A673 (cell line): ENCODE measurements around the gene DNM1.

Experiments used
- EZH2 ChIP-seq: fragments of 200-600 bp; sonication (generic); IDR thresholded peaks from 2 replicates; pipeline ENCODE4 v1.6.1; 2017; ENCODE audit warnings: borderline replicate concordance, low read depth, mild to moderate bottlenecking, mixed read lengths, antibody characterized with exemption, low read length; ENCODE audit not compliant: poor library complexity, severe bottlenecking
- TF ChIP-seq, protein P1 (sequence below): fragments of 300-800, 200-600 bp; sonication (generic); conservative IDR thresholded peaks from 2 replicates; pipeline ENCODE4 v1.5.1; 2017; ENCODE audit warnings: low read depth, mild to moderate bottlenecking, antibody characterized with exemption, low read length, moderate library complexity, mixed read lengths

DNA sequence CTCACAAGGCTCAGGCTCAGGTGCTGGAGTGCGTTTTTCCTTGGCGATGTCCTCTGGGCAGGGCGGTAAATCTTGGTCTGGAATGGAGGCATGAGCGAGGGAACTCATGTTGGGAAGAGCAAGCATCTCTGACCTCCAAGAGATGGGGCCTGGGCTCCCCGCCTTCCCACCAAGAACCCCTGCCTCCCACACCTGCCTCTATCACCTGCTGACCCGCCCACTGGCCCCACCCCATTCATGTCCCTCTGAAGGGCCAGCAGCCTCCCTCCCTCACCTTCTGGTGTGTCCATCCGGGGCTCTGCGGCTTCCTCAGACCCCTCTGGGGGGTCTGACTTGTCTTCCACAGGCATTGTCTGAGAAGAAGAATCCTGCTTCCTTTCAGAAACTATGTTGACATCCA is 22.7 kb upstream of the DNM1 start:
- TF ChIP-seq EZH2, result no peak
- TF ChIP-seq, protein P1, sequence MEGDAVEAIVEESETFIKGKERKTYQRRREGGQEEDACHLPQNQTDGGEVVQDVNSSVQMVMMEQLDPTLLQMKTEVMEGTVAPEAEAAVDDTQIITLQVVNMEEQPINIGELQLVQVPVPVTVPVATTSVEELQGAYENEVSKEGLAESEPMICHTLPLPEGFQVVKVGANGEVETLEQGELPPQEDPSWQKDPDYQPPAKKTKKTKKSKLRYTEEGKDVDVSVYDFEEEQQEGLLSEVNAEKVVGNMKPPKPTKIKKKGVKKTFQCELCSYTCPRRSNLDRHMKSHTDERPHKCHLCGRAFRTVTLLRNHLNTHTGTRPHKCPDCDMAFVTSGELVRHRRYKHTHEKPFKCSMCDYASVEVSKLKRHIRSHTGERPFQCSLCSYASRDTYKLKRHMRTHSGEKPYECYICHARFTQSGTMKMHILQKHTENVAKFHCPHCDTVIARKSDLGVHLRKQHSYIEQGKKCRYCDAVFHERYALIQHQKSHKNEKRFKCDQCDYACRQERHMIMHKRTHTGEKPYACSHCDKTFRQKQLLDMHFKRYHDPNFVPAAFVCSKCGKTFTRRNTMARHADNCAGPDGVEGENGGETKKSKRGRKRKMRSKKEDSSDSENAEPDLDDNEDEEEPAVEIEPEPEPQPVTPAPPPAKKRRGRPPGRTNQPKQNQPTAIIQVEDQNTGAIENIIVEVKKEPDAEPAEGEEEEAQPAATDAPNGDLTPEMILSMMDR, result no peak
